PC-9 (cell line): Measurements from ENCODE around the gene MRPS34. TPM values are rescaled to one million over a fixed set of nuclear protein-coding genes. Genes with fewer than 3 reads are reported as not detected.

Experiments used
- BruUV-seq: library from RNA; stranded (reverse); fragments of 400-500 nt; replicated peaks from 2 replicates; lab custom pipeline; 2021; lab: Mats Ljungman, UMichigan
- CTCF ChIA-PET: fragments of 300-600 bp; sonication (Branson Sonifier 250); formaldehyde crosslinking; loops from one replicate; lab custom pipeline; 2022; ENCODE audit warnings: antibody characterized with exemption; lab: Charles Lee
- POLR2A ChIA-PET: fragments of 300-600 bp; sonication (Branson Sonifier 250); formaldehyde crosslinking; loops from one replicate; lab custom pipeline; 2022; ENCODE audit warnings: antibody characterized with exemption; ENCODE audit not compliant: unreplicated experiment; lab: Charles Lee
- DNase-seq, 2 experiments: peaks; one replicate each; pipeline versions ENCODE4 v3.0.0 to v3.0.0-alpha.2; 2015 to 2022; ENCODE audit warnings: mixed read lengths in 1 of 2
- H2AFZ ChIP-seq: fragments of 200-600 bp; sonication (generic); 2 replicates; pipeline ENCODE4 v1.8.1; 2017; ENCODE audit warnings: antibody characterized with exemption
- H3F3A ChIP-seq: fragments of 200-600 bp; sonication (generic); 2 replicates; pipeline ENCODE4 v1.8.1; 2017; ENCODE audit warnings: antibody characterized with exemption, mild to moderate bottlenecking, low read depth; ENCODE audit not compliant: insufficient read depth
- H3K27ac ChIP-seq: fragments of 200-600 bp; sonication (generic); 2 replicates; pipeline ENCODE4 v1.6.1; 2016; ENCODE audit warnings: mixed run types
- H3K27me3 ChIP-seq: fragments of 200-600 bp; sonication (generic); 2 replicates; pipeline ENCODE4 v1.6.1; 2016; ENCODE audit warnings: low read depth, mixed run types; ENCODE audit not compliant: insufficient read depth
- H3K36me3 ChIP-seq: fragments of 200-600 bp; sonication (generic); 2 replicates; pipeline ENCODE4 v1.6.1; 2016; ENCODE audit warnings: low read depth, mixed run types
- H3K4me1 ChIP-seq: fragments of 200-600 bp; sonication (generic); replicated peaks from 2 replicates; pipeline ENCODE4 v1.6.1; 2016; ENCODE audit warnings: mixed run types; ENCODE audit not compliant: insufficient read depth
- H3K4me2 ChIP-seq: fragments of 200-600 bp; sonication (generic); 2 replicates; pipeline ENCODE4 v1.6.1; 2017; ENCODE audit warnings: mixed run types
- H3K4me3 ChIP-seq: fragments of 200-600 bp; sonication (generic); 2 replicates; pipeline ENCODE4 v1.6.1; 2016; ENCODE audit warnings: mixed run types
- H3K79me2 ChIP-seq: fragments of 200-600 bp; sonication (generic); 2 replicates; pipeline ENCODE4 v1.6.1; 2017; ENCODE audit warnings: low read depth, mixed run types
- H3K9me2 ChIP-seq: fragments of 200-600 bp; sonication (generic); 2 replicates; pipeline ENCODE4 v1.8.1; 2017; ENCODE audit warnings: mild to moderate bottlenecking; ENCODE audit not compliant: insufficient read depth
- H3K9me3 ChIP-seq: fragments of 200-600 bp; sonication (generic); 2 replicates; pipeline ENCODE4 v1.8.1; 2016; ENCODE audit warnings: low read depth; ENCODE audit not compliant: insufficient read depth
- H4K20me1 ChIP-seq: fragments of 200-600 bp; sonication (generic); 2 replicates; pipeline ENCODE4 v1.8.1; 2017; ENCODE audit not compliant: insufficient read depth
- EZH2 ChIP-seq: fragments of 200-600 bp; sonication (generic); IDR thresholded peaks from 2 replicates; pipeline ENCODE4 v1.8.0; 2017; ENCODE audit warnings: antibody characterized with exemption, low read depth
- intact Hi-C: fragments of 100-400 bp; cut with micrococcal nuclease; formaldehyde crosslinking; loops from one replicate; pipeline ENCODE4 v1.10.0; 2022; ENCODE audit not compliant: unreplicated experiment
- total RNA-seq: library from RNA; stranded (reverse); gene quantifications from 2 replicates; pipeline ENCODE4 v1.2.3, GENCODE V29; 2021
- TF ChIP-seq, protein P1 (sequence below): fragments of 200-600 bp; sonication (generic); conservative IDR thresholded peaks from 2 replicates; pipeline ENCODE4 v1.6.1; 2017; ENCODE audit warnings: mixed run types, antibody characterized with exemption, mild to moderate bottlenecking, moderate library complexity

MRPS34 gene
- total RNA-seq, 1 experiment from 2014 or later: 201 TPM

DNA sequence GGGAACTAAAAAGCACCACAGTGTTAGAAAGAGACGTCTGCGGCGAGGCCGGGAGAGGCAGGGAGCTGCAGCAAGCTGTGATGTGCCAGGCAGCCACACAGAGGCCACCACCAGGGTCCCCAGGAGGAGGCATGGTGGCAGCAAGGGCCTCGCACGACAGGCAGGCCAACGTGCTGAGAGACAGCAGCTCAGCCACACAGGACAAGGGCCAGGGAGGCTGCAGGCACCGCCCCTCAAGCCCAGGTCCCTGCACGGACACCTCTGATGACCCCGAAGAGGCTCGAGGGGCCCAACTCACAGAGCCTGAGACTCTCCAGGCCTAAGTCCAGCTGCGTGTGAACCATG, 48.0 kb upstream of the MRPS34 start:
- Histone ChIP-seq H3K9me3 (no peaks in the 10 kb centered on the region), H3K27ac (no peak overlapping the region), H3K27me3 (no peaks in the 10 kb centered on the region), H3K4me1 (peaks cover 6% of the 10 kb centered on the region; the same call in 1 of the 2 replicates), H3K9me2 (no peaks in the 10 kb centered on the region), H3K36me3 (0 out of 2 replicates have a peak, but pooled peaks cover 6% of the 10 kb centered on the region), H2AFZ (no peak overlapping the region), H4K20me1 (no peaks in the 10 kb centered on the region), H3K4me3 (no peak overlapping the region), H3K4me2 (no peak overlapping the region), H3K79me2 (peaks cover 6% of the 10 kb centered on the region; the same call in 1 of the 2 replicates), H3F3A (peaks cover 9% of the 10 kb centered on the region; the same call in 1 of the 2 replicates)
- CTCF ChIA-PET: interaction anchor here (0.6 kb wide), 1 partner anchor 42 kb away, joined by 6 read pairs; no protein-coding TSS in a partner anchor
- DNase-seq: no peak
- POLR2A ChIA-PET: no interaction called here
- intact Hi-C loops: no loop called here
- TF ChIP-seq EZH2: no peak
- TF ChIP-seq, protein P1, sequence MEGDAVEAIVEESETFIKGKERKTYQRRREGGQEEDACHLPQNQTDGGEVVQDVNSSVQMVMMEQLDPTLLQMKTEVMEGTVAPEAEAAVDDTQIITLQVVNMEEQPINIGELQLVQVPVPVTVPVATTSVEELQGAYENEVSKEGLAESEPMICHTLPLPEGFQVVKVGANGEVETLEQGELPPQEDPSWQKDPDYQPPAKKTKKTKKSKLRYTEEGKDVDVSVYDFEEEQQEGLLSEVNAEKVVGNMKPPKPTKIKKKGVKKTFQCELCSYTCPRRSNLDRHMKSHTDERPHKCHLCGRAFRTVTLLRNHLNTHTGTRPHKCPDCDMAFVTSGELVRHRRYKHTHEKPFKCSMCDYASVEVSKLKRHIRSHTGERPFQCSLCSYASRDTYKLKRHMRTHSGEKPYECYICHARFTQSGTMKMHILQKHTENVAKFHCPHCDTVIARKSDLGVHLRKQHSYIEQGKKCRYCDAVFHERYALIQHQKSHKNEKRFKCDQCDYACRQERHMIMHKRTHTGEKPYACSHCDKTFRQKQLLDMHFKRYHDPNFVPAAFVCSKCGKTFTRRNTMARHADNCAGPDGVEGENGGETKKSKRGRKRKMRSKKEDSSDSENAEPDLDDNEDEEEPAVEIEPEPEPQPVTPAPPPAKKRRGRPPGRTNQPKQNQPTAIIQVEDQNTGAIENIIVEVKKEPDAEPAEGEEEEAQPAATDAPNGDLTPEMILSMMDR: no peak
- no TSS peak for BruUV-seq

DNA sequence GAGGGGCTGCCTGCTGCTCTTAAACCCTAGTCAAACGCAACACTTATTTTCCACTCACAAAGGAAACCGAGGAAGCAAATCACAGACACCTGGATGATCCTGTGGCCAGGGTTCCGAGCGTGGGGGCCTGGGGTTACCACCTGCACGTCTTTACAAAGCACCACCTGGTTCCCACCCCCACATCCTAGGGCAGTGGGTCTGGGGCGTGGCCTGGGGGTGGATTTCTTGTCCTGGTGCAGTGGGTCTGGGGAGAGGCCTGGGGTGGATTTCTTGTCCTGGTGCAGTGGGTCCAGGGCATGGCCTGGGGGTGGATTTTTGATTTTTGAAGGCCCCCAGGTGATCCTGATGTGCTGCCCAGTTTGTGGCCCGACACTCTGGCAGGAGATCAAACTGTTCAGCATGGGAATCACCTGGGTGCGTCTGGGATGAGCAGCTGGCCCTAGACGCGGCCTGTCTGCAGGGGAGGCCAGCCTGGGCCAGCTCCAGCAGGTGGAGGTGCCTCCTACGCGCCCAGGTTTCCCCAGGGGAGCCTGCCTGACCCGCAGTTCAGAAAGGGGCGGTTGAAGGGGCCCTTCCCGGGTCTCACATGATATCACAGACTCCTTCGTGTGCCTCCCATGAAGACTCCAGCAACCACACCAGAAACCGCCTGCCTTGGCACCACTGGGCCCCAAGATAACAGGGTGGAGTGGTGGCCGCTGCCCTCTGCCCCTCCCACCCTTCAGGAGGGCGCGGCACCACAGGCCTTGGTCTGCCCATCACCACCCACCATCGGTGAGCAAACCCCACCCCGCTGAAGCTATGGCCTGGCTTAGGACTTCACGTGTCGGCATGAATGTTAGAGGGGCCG, 47.4 kb upstream of the MRPS34 start:
- Histone ChIP-seq H3K27ac (no peak overlapping the region), H3K4me2 (no peak overlapping the region), H3K9me3 (no peaks in the 10 kb centered on the region), H3K79me2 (peaks cover under 1% of the 10 kb centered on the region; the same call in 1 of the 2 replicates), H2AFZ (no peak overlapping the region), H3F3A (peaks cover 11% of the 10 kb centered on the region; the same call in 1 of the 2 replicates), H3K36me3 (0 out of 2 replicates have a peak, but pooled peaks cover 6% of the 10 kb centered on the region), H4K20me1 (no peaks in the 10 kb centered on the region), H3K4me1 (peaks cover under 1% of the 10 kb centered on the region; the same call in 1 of the 2 replicates), H3K9me2 (no peaks in the 10 kb centered on the region), H3K4me3 (no peak overlapping the region), H3K27me3 (no peaks in the 10 kb centered on the region)
- TF ChIP-seq, protein P1: no peak
- no peak for TF ChIP-seq EZH2
- CTCF ChIA-PET: interaction anchor here (0.6 kb wide), 1 partner anchor 43 kb away, joined by 6 read pairs; no protein-coding TSS in a partner anchor
- no peak for DNase-seq
- intact Hi-C loops: no loop called here
- POLR2A ChIA-PET: no interaction called here
- BruUV-seq: no TSS peak

DNA sequence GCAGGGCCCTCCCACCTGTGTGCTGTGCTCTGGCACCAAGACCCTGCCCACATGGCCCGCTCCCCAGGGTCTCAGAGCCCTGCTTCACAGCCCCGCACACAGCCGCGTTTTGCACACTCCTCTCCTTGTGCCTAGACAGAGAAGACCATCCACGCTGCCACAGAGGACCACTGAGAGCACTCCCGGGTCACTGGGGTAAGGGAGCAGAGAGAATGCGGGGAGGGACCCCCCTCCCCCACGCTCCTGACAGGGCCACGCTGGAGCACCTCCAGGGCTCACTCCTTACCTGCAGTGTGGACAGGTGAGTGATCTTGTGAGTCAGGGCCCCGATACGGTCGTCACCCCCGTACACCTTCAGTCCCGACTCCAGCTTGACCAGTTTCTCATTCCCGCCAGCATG, 46.7 kb upstream of the MRPS34 start:
- TF ChIP-seq, protein P1: no peak
- TF ChIP-seq EZH2: no peak
- Histone ChIP-seq H3K36me3 (0 out of 2 replicates have a peak, but pooled peaks cover 6% of the 10 kb centered on the region), H3F3A (peaks cover 11% of the 10 kb centered on the region; the same call in 1 of the 2 replicates), H2AFZ (no peak overlapping the region), H4K20me1 (no peaks in the 10 kb centered on the region), H3K4me1 (no peaks in the 10 kb centered on the region), H3K4me2 (no peak overlapping the region), H3K27me3 (no peaks in the 10 kb centered on the region), H3K9me2 (no peaks in the 10 kb centered on the region), H3K4me3 (no peak overlapping the region), H3K27ac (no peak overlapping the region), H3K79me2 (no peaks in the 10 kb centered on the region), H3K9me3 (no peaks in the 10 kb centered on the region)
- ChIA-PET POLR2A (no interaction called here), CTCF (no interaction called here)
- no peak for DNase-seq
- intact Hi-C loops: no loop called here
- BruUV-seq: no TSS peak
